ENCODE results near the gene FOXA1. TPM values are rescaled to one million over a fixed set of nuclear protein-coding genes. Genes with fewer than 3 reads are reported as not detected.
A peak's percentile ranks its signal among the peaks of the same experiment; 100 is the strongest.

FOXA1 gene
- polyA plus RNA-seq, 3 donors from 2014 or later, result not detected

GRCh38 chr14:37598747-37599506, 3.9 kb upstream of the FOXA1 start:
- H3K4me3 Mint-ChIP-seq, result peak overlapping the region in 3 of 5 donors; percentile 29 to 64 (median 36)
- peaks cover 0 to 8% (median 4%) of the 10 kb centered on the region in 3 donors for H3K36me3 Mint-ChIP-seq
- peaks cover 11 to 22% of the 10 kb centered on the region in 2 donors for H3K4me1 Mint-ChIP-seq
- peaks cover 11 to 53% (median 30%) of the 10 kb centered on the region in 6 donors for H3K9me3 Mint-ChIP-seq
- no peak overlapping the region for H3K27ac Mint-ChIP-seq
- peaks cover 34 to 51% (median 35%) of the 10 kb centered on the region in 3 donors for H3K27me3 Mint-ChIP-seq (ENCODE audit: low read depth in 3 of 3)
- DNase-seq, result no peak

- peak overlapping the region in 3 of 5 donors; percentile 7 to 21 (median 13) for H3K4me3 Mint-ChIP-seq
- peaks cover 14 to 61% (median 34%) of the 10 kb centered on the region in 6 donors for H3K9me3 Mint-ChIP-seq
- peaks cover 11 to 24% of the 10 kb centered on the region in 2 donors for H3K4me1 Mint-ChIP-seq
- peaks cover 38 to 56% (median 40%) of the 10 kb centered on the region in 3 donors for H3K27me3 Mint-ChIP-seq (ENCODE audit: low read depth in 3 of 3)
- no peak overlapping the region for H3K27ac Mint-ChIP-seq
- DNase-seq, result no peak
- peaks cover 0 to 10% (median 4%) of the 10 kb centered on the region in 3 donors for H3K36me3 Mint-ChIP-seq
These were observed 3.1 kb upstream of the FOXA1 start for GRCh38 chr14:37597914-37598746.

DNA sequence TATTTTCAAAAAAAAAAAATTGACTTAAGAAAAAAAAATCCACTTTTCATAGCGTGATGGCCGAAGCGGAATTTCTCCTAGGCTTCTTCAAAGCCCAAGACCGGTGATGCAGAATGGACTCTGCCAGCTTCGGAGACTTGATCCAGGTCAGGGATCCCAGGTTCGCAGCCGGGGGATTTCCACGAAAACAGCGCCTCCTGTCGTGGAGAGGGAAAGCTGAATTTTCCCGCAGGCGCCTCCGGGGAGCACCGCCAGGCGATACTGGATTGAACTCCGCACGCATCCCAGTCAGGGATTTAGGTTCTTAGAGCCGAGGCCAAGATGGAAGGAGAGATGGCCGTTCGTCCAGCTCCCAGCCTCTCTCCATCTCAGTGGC, 2.5 kb upstream of the FOXA1 start:
- no peak for DNase-seq
- Mint-ChIP-seq H3K27ac (no peak overlapping the region), H3K4me1 (peaks cover 11 to 24% of the 10 kb centered on the region in 2 donors), H3K36me3 (peaks cover 0 to 10% (median 9%) of the 10 kb centered on the region in 3 donors), H3K4me3 (peak overlapping the region in 1 of 5 donors; percentile 21), H3K9me3 (peaks cover 14 to 62% (median 35%) of the 10 kb centered on the region in 6 donors), H3K27me3 (ENCODE audit: low read depth in 3 of 3) (peaks cover 37 to 57% (median 39%) of the 10 kb centered on the region in 3 donors)

GRCh38 chr14:37596790-37597472, 1.9 kb upstream of the FOXA1 start:
- Mint-ChIP-seq H3K4me3 (peak overlapping the region in 3 of 5 donors; percentile 17 to 58 (median 18)), H3K9me3 (peaks cover 14 to 64% (median 35%) of the 10 kb centered on the region in 6 donors), H3K36me3 (peaks cover 0 to 10% (median 9%) of the 10 kb centered on the region in 3 donors), H3K4me1 (peaks cover 11 to 24% of the 10 kb centered on the region in 2 donors), H3K27me3 (ENCODE audit: low read depth in 3 of 3) (peaks cover 35 to 56% (median 37%) of the 10 kb centered on the region in 3 donors), H3K27ac (no peak overlapping the region)
- no peak for DNase-seq

GRCh38 chr14:37595809-37596621, 966 bp upstream of the FOXA1 start:
- Mint-ChIP-seq H3K27ac (no peak overlapping the region), H3K4me3 (peak overlapping the region; percentile 13 to 58 (median 35)), H3K36me3 (peaks cover 0 to 13% (median 12%) of the 10 kb centered on the region in 3 donors), H3K9me3 (peaks cover 16 to 59% (median 34%) of the 10 kb centered on the region in 6 donors), H3K27me3 (ENCODE audit: low read depth in 3 of 3) (peaks cover 37 to 52% (median 40%) of the 10 kb centered on the region in 3 donors), H3K4me1 (peaks cover 11 to 24% of the 10 kb centered on the region in 2 donors)
- peak in 1 of 3 donors; percentile 6 for DNase-seq

GRCh38 chr14:37594238-37594970, 645 bp downstream of the FOXA1 start:
- Mint-ChIP-seq H3K4me3 (peak overlapping the region in 4 of 5 donors; percentile 30 to 60 (median 50)), H3K27me3 (ENCODE audit: low read depth in 3 of 3) (peaks cover 30 to 55% (median 34%) of the 10 kb centered on the region in 3 donors), H3K36me3 (peaks cover 2 to 22% (median 19%) of the 10 kb centered on the region in 3 donors), H3K4me1 (peaks cover 9 to 24% of the 10 kb centered on the region in 2 donors), H3K27ac (no peak overlapping the region), H3K9me3 (peaks cover 10 to 65% (median 39%) of the 10 kb centered on the region in 6 donors)
- no peak for DNase-seq

DNA sequence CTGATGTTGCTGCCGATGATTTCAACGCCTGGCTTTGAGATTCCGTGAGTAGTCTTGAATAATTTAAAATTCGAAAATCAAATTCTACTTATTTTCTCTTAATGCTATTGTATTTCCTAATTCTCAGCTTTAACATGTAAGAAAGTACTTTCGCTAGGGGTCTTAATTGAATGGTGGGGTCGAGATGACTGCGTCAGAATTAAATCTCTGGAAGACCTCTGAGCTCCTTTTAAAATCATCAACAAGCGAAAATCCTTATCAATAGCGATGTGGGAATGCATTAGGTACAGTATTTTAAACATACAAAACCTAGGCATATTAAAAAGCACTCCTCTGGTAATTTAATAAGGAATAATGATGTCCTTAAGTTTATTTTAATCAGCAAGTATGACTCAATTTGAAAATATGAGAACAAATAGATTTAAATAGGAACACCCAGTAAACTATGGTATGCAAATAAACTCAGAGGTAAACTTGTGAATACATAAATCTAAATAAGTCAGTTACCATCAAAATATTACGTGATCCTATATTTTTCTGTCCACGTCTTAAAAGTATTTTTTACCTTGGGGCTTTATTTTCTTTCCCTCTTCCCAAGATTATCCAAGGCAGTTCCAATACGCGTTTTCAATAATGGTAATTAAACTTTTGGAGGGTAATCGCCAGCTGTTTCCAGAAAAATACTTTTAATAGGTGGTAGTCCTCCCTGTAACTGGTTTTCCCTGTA, 1.4 kb downstream of the FOXA1 start:
- Mint-ChIP-seq H3K27me3 (ENCODE audit: low read depth in 3 of 3) (peaks cover 31 to 55% (median 36%) of the 10 kb centered on the region in 3 donors), H3K9me3 (peaks cover 14 to 66% (median 42%) of the 10 kb centered on the region in 6 donors), H3K36me3 (peaks cover 4 to 29% (median 23%) of the 10 kb centered on the region in 3 donors), H3K4me1 (peaks cover 6 to 17% of the 10 kb centered on the region in 2 donors), H3K4me3 (peak overlapping the region in 2 of 5 donors; percentile 25 to 48), H3K27ac (no peak overlapping the region)
- no peak for DNase-seq

DNA sequence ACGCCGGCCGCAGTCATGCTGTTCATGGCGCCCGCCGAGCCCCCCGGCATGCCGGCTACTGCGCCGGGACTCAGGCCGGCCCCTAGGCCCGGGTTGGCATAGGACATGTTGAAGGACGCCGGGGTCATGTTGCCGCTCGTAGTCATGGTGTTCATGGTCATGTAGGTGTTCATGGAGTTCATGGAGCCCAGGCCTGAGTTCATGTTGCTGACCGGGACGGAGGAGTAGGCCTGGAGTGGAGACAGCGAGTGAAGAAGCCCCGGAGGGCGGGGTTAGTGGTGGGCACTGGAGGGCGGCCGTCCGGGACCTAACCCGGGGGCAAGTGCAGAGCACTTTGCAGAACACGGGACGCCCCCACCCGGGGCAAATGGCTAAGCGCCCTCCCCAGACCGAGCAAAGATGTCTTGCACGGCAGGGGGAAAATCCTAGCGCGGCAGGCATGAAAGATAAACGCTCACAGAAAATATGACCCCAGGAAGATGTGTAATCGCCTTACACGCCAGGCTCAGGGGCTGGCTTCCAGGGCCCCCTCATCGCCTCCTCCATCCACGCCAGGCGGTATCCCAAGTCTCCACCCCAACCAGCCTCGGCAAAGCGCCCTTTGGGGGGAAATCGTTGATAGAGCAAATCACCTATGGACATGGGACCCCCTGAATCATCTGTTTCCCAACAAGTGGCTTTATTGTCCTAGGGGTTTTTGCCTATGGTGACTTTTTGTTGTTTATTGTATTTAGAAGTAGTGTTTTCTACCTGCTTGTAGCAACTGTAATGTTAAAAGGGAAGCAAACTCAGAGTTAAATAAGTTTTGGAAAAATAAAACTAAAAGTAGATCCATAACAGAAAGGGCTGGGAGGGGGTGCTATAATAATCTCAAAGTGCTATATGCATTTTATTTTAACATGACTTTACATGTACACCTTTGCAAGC, 2.3 kb downstream of the FOXA1 start:
- H3K4me1 Mint-ChIP-seq, result peaks cover 6 to 17% of the 10 kb centered on the region in 2 donors
- no peak for DNase-seq
- H3K36me3 Mint-ChIP-seq, result peaks cover 4 to 29% (median 23%) of the 10 kb centered on the region in 3 donors
- no peak overlapping the region for H3K4me3 Mint-ChIP-seq
- H3K9me3 Mint-ChIP-seq, result peaks cover 14 to 70% (median 42%) of the 10 kb centered on the region in 6 donors
- H3K27ac Mint-ChIP-seq, result no peak overlapping the region
- peaks cover 36 to 54% (median 39%) of the 10 kb centered on the region in 3 donors for H3K27me3 Mint-ChIP-seq (ENCODE audit: low read depth in 3 of 3)

- no peak overlapping the region for H3K27ac Mint-ChIP-seq
- peaks cover 4 to 29% (median 23%) of the 10 kb centered on the region in 3 donors for H3K36me3 Mint-ChIP-seq
- DNase-seq, result no peak
- H3K9me3 Mint-ChIP-seq, result peaks cover 14 to 72% (median 42%) of the 10 kb centered on the region in 6 donors
- H3K27me3 Mint-ChIP-seq (ENCODE audit: low read depth in 3 of 3), result peaks cover 36 to 53% (median 38%) of the 10 kb centered on the region in 3 donors
- no peak overlapping the region for H3K4me3 Mint-ChIP-seq
- peaks cover 6 to 17% of the 10 kb centered on the region in 2 donors for H3K4me1 Mint-ChIP-seq
These were observed 3.0 kb downstream of the FOXA1 start for GRCh38 chr14:37591941-37592481.

DNA sequence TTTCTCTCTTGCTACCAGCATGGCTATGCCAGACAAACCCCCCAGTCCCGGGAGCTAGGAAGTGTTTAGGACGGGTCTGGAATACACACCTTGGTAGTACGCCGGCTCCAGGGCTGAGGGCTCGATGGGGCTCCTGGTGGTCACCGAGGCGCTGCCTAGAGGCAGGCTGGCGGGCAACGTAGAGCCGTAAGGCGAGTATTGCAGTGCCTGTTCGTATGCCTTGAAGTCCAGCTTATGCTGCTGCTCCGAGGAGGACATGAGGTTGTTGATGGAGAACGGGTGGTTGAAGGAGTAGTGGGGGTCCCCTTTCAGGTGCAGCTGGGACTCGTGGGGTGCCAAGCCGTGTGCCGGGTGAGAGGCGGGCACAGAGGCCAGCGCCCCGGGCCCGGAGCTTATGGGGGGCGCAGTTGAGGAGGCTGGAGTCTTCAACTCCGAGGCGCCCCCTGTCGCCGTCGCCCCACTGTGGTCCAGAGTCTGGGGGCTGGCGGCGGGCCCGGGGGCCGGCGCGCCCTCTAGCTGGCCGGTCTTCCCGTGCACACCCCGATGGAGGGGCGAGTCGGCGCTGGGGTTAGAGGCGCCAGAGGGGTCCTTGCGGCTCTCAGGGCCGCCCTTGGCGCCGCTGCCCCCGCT, 3.6 kb downstream of the FOXA1 start:
- no peak overlapping the region for H3K4me3 Mint-ChIP-seq
- H3K4me1 Mint-ChIP-seq, result peaks cover 5 to 16% of the 10 kb centered on the region in 2 donors
- peaks cover 4 to 29% (median 22%) of the 10 kb centered on the region in 3 donors for H3K36me3 Mint-ChIP-seq
- H3K27ac Mint-ChIP-seq, result no peak overlapping the region
- no peak for DNase-seq
- peaks cover 32 to 50% (median 35%) of the 10 kb centered on the region in 3 donors for H3K27me3 Mint-ChIP-seq (ENCODE audit: low read depth in 3 of 3)
- peaks cover 11 to 70% (median 38%) of the 10 kb centered on the region in 6 donors for H3K9me3 Mint-ChIP-seq

All from immature natural killer cell (primary cell).